GM06990 (cell line): ENCODE data around the gene SDK1.

Source experiments
- DNase-seq: peaks from one replicate; pipeline ENCODE4 v3.0.0-alpha.2; 2011; ENCODE audit not compliant: insufficient read length; ENCODE audit errors: extremely low read depth
- H3K27me3 ChIP-seq: replicated peaks from 2 replicates; pipeline ENCODE4 v1.6.0; 2011; ENCODE audit warnings: low read length; ENCODE audit not compliant: control insufficient read depth, insufficient read depth
- H3K36me3 ChIP-seq: 2 replicates; pipeline ENCODE4 v1.5.1; 2011; ENCODE audit warnings: low read length; ENCODE audit not compliant: control insufficient read depth, insufficient read depth
- H3K4me3 ChIP-seq: replicated peaks from 2 replicates; pipeline ENCODE4 v1.5.1; 2011; ENCODE audit warnings: low read depth, mild to moderate bottlenecking, control low read depth, low read length
- CTCF ChIP-seq: IDR thresholded peaks from 2 replicates; pipeline ENCODE4 v1.5.1; 2011; ENCODE audit warnings: low read length, control low read depth, mild to moderate bottlenecking, inconsistent platforms; ENCODE audit not compliant: insufficient read depth, poor library complexity, severe bottlenecking

SDK1 gene

GRCh38 chr7:3643091-3643490 lies 342.0 kb downstream of the SDK1 start:
- H3K27me3 ChIP-seq = no peaks in the 10 kb centered on the region
- no peaks in the 10 kb centered on the region for H3K36me3 ChIP-seq
- no peak for TF ChIP-seq CTCF
- DNase-seq = no peak
- no peak overlapping the region for H3K4me3 ChIP-seq

GRCh38 chr7:3648276-3648675 lies 347.2 kb downstream of the SDK1 start:
- no peaks in the 10 kb centered on the region for H3K27me3 ChIP-seq
- H3K36me3 ChIP-seq = no peaks in the 10 kb centered on the region
- no peak for DNase-seq
- H3K4me3 ChIP-seq = no peak overlapping the region
- no peak for TF ChIP-seq CTCF

- no peak overlapping the region for H3K4me3 ChIP-seq
- no peak for TF ChIP-seq CTCF
- DNase-seq = no peak
- H3K27me3 ChIP-seq = no peaks in the 10 kb centered on the region
- H3K36me3 ChIP-seq = no peaks in the 10 kb centered on the region
These were observed 348.2 kb downstream of the SDK1 start for GRCh38 chr7:3649250-3649649.

GRCh38 chr7:3649678-3650440 lies 348.8 kb downstream of the SDK1 start:
- no peaks in the 10 kb centered on the region for H3K36me3 ChIP-seq
- TF ChIP-seq CTCF = no peak
- DNase-seq = no peak
- H3K4me3 ChIP-seq = no peak overlapping the region
- no peaks in the 10 kb centered on the region for H3K27me3 ChIP-seq

GRCh38 chr7:3650844-3651243 lies 349.8 kb downstream of the SDK1 start:
- Histone ChIP-seq H3K4me3 (no peak overlapping the region), H3K36me3 (no peaks in the 10 kb centered on the region), H3K27me3 (no peaks in the 10 kb centered on the region)
- no peak for TF ChIP-seq CTCF
- DNase-seq = no peak

- no peak for TF ChIP-seq CTCF
- H3K36me3 ChIP-seq = no peaks in the 10 kb centered on the region
- DNase-seq = no peak
- no peak overlapping the region for H3K4me3 ChIP-seq
- no peaks in the 10 kb centered on the region for H3K27me3 ChIP-seq
These were observed 354.6 kb downstream of the SDK1 start for GRCh38 chr7:3655635-3656034.
